Renal cortex interstitium (tissue), 11 donors: ENCODE measurements around the gene TSFM. TPM values are rescaled to one million over a fixed set of nuclear protein-coding genes. Genes with fewer than 3 reads are reported as not detected.

ENCODE experiments used
- DNase-seq, 11 donors: peaks; one replicate each; pipeline ENCODE4 v3.0.0-alpha.2; 2013; ENCODE audit warnings: low read depth in 9 of 11, low spot score in 4 of 11; ENCODE audit errors: extremely low read depth in 1 of 11
- polyA plus RNA-seq, 3 donors: library from polyadenylated mRNA; unstranded; fragments of 120-200 nt; gene quantifications; one replicate each; pipeline ENCODE4 v1.2.1, GENCODE V29; 2013; ENCODE audit not compliant: insufficient read length in 3 of 3

Gene TSFM
- polyA plus RNA-seq, 3 donors = 40.5 to 43.2 (median 40.6) TPM

DNA sequence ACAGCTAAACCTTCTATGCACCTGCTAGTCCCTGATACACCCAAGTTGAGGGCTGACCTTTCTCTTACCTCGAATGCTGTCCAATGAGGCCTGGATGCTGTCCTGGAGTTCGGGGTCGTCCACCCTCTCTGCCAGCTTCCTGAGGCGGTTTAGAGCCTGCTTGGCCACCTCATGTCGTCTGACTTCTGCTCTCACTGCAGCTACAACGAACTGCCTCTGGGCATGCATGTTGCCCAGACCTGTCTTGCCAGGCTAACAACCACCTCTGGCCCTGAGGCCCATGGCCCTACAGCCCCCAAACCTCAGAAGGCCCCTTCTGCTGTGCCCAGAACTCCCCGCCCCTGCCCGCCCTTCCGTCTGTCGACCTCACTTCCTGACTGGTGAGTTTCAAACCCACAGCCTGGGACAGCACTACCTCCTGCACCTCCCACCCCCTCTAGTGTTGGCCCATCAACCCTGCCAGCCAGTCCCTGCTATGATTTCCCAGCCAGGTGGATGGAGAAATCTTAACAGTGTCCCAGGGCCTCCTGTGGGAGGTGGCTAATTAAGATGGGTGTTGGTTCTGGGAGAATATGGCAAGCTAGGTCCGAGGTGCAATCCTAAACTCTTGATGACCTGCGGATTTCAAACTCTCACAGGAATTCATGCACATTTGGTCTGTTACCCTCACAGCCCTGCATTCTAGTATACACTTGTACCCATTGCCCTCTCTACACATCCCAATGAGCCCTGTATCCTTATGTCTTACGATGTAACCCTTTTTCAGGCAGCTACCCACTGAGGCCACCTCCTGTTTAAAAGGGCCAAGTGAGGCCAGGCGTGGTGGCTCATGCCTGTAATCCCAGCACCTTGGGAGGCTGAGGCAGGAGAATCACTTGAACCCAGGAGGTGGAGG is 40.5 kb upstream of the TSFM start:
- no peak for DNase-seq

- no peak for DNase-seq
Measured at GRCh38 chr12:57743769-57744168, 38.8 kb upstream of the TSFM start.

GRCh38 chr12:57744194-57744776 is 38.3 kb upstream of the TSFM start:
- peak in 5 of 11 donors; percentile 70 to 80 (median 78) for DNase-seq

DNA sequence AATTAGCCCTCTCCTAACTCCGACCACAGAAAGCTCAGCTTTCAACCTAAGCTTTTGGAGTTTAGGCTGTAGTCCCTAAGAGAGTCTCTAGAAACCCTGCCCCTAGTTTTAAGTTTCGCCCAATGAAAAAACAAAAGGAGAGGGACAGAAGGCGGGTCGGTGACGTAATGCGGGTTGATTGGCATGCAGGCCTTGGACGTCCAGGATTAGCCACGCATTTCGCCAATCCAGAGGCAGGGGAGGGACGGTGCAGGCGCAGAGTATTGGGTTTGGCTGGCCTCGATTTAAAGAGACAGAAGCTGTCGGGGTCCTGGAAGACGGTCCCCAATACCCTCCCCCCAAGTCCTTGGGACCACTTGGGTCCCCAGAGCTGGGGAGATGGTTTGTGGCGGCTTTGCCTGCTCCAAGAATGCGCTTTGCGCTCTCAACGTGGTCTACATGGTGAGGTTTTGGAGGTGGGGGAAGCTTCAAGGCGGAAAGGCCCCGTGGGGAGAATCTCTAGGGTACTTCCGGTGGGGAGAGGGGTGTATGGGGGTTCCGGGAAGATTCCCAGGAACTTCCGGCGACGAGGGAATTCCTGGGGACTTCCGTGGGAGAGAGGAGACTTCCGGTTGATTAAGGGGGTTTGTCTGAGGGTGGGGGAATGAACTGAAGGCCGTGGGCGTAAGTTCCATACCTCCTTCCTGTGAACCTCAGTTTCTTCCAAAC is 37.7 kb upstream of the TSFM start, which contains the start of gene TSPAN31:
Gene TSPAN31, plus strand, starts transcription at position 263 of the 708 bp plus-strand sequence. Its CDS starts 116 bp downstream, at position 379.
- peak; percentile 96 to 99 (median 97) for DNase-seq

- DNase-seq = no peak
Measured at GRCh38 chr12:57745485-57745881, 37.1 kb upstream of the TSFM start.

DNA sequence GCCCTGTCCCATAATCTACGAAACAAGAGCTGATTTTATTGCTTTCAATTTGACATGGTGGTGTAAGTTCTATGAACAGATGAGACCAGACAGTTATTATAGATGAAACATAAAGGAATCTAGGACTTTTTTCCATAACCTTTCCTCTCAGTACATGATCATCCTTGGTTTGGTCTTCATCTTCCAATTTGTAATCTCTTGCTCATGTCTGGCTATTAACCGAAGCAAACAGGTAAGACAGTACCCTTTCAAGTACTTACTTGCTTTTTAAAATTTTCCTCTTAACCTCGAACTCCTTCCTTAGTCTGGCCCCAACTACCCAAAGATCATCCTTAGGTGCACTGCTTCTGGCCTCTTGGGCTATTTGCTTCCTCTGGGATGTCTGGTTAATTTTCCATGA is 36.6 kb upstream of the TSFM start:
- DNase-seq = no peak

- no peak for DNase-seq
Measured at GRCh38 chr12:57749061-57749460, 33.5 kb upstream of the TSFM start.

DNA sequence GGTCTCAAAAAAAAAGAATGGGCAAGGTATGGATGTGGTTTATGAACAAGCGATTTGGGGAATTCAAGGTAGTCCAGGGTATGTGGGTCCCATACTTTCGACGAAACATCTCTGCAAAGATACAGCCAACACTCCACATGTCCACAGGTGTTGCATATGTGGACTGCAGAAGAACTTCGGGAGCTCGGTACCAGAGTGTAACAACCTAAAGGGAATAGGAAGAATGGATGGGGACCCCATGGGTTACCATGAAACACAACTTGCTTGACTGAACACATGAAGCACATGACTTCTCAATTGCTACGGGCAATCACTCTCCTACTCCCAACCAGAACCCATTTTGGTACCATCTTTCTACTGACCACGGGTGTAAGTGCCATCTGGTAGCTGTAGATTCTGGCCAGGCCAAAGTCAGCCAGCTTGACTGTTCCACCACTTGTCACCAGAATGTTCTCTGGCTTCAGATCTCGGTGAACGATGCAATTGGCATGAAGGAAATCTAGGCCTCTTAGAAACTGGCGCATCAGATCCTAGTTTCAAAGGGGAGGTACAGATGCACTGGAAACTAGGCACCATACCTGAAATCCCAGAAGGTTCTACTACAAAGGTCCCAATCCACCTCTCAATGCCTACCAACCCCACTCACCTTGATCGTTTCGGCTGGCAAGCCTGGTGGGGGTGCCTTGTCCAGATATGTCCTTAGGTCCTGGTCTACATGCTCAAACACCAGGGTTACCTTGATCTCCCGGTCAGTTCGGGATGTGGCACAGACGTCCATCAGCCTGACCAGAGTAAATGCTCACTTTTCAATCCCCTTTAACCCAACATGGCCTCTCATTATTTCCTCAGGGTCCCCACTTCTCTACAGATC is 31.8 kb upstream of the TSFM start:
- DNase-seq = no peak

DNA sequence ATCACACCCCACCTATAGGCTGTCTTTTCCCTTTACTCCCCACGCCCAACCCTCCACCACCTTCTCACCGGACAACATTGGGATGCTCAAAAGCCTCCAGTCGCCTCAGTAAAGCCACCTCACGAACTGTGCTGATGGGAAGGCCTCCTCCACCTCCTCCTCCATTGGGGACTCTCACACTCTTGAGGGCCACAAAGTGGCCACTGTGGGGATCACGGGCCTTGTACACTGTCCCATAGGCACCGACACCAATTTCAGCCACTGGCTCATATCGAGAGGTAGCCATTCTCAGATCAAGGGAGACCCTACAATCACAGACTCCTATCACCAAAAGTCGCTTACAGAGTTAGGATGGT is 31.2 kb upstream of the TSFM start:
- DNase-seq = no peak

DNA sequence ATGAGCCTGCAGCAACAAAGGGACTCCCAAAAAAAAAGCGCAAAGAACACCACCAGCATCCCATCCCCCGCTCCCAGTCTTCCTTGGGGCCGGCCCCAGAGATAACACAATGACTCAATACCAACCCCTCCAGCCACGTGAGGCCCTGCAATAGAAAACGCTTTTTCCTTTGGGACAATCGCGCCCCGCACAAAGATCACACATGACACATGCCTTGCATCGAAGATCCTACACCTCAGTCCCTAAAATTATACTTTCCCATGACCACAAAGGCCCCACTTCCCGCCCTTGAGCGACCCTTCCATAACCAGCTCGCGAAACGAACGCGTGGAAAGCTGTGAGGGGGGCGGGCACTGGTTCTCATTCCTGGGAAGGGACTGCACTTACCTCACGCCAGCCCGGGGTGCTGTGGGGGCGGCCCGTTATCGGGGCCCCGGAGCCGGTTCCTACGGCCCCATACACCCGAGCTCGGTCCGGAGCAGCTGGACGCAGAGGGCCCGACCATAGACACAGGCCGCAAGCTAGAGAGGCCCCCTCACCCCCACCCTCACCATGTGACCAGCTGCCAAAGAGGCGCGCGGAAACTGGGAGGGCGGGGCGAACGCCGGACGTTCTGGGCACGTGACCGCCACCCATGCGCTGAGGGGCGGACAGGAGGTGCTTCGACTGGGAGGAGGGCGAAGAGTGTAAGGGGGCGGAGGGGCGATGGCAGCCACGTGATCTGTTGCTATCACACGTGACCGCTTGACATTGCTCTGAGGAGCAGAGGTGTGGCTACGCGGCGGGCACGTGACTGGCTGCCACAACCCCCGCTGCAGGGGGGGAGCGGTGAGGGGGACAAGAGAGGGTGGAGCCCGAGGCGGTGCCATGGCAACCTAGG is 30.6 kb upstream of the TSFM start, which contains the start of gene CDK4:
Gene CDK4, minus strand, starts transcription at position 523 of the 880 bp plus-strand sequence. CDS start 593 bp downstream, outside the sequence.
- peak; percentile 93 to 99 (median 98) for DNase-seq

DNA sequence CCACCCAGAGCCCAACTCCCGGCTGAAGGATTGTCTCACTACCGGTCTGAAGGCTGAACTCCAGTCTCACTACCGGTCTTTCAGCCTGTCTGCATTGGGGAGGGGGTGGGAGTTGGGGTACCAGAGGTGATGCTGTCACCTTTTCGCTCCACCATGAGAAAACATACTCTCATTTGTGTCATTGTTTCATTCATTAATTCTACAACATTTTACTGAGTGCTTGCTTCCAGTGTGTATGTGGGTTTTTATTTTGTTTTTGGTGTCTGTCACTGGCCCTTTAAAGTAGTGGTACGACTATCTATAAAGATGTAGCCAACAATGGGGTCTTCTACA is 30.0 kb upstream of the TSFM start:
- DNase-seq = no peak

DNA sequence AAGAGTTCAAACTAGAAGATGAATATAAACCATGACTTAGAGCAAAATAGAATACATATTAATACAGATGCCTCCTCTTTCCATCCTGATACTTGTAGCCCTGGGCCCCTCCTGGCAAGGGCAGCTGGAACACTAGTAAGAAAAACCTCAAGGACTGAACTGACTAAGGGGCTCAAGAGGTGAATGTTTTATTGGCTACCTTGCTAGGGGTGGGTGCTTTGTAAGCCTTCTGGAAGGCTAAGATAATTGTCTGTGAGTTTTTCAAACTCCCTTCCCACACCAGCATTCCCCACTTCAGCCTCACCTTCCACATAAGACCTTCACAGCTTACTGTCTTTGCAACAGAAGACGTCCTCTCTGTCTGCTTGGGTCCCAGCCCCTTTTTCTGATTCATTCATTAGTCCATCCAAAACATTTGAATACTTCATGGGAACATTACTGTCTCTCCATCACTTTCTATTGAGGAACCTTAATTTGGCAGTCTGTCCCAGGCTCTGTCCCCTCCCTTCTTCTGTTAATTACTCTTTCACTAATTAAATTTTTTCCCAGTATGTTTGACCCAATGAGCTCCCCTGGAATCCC is 28.7 kb upstream of the TSFM start:
- DNase-seq = no peak

DNA sequence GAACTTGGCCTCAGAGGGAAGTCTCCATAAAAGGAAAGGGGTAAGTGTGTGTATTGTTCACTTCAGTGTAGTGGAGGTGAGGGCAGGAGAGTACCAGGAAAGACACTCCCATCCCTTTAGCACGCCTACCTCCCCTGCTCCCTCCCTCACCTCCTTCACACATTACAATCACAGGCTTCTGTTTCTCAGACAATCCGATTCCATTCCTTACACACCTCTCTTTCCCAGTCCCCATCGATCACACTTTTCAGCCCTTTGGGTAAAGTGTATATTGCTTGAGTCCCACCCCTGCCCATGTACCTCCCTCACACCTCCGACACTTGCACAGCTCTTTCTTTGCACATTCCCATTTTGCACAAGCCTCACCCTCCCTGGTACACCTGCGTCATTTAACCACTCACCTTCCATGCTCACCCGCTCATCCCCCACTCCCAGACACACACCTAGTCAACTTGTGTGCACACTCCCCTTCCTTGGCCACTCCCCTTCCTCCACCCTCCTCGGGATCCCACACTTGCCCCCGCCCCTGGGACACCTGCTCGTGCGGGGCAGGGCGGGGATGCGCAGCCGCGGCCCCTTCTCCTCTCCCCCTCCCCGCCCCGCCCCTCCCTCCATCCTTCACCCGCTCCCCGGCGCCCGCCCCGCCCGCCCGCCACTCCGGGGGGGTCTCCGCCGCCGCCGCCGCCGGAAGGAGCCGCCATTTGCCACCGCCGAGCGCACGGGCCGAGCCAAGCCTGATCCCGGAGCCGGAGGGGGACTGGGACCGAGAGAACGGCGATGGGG is 28.0 kb upstream of the TSFM start, which contains the start of gene MARCHF9:
Gene MARCHF9, plus strand, starts transcription at position 693 of the 783 bp plus-strand sequence. CDS start 426 bp downstream, outside the sequence.
- DNase-seq = peak in 1 of 11 donors; percentile 70

DNA sequence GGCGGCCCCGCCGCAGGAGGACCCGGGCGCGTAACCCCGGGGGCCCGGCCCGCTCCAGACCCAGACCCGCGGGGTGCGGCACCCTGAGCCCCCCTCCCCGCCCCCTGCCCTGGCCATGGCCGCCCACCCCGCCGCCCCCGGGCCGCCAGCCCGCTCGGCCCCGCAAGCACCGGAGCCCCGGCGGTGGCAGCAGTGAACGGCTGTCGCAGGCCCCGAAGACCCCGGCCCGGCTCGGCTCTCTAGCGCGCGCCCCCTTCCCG is 27.5 kb upstream of the TSFM start:
- no peak for DNase-seq

GRCh38 chr12:57755454-57756372 is 26.9 kb upstream of the TSFM start:
- DNase-seq = no peak
